AG04450 (cell line): ENCODE data around the gene TRHDE. TPM values are rescaled to one million over a fixed set of nuclear protein-coding genes. Genes with fewer than 3 reads are reported as not detected.

Source experiments
- CTCF ChIA-PET: fragments of 300-600, 350-600 bp; formaldehyde crosslinking; extraction: SDS; loops from one replicate; lab custom pipeline; 2022; ENCODE audit warnings: antibody characterized with exemption, inconsistent platforms; lab: Charles Lee
- POLR2A ChIA-PET: fragments of 350-600 bp; formaldehyde crosslinking; extraction: SDS; loops from one replicate; lab custom pipeline; 2021; ENCODE audit warnings: antibody characterized with exemption, inconsistent platforms; lab: Yijun Ruan, JAX
- DNase-seq: peaks from one replicate; pipeline ENCODE4 v3.0.0-alpha.2; 2011; ENCODE audit warnings: low read depth, low spot score
- H3K27ac ChIP-seq: one replicate; pipeline ENCODE4 v1.5.1; 2012; ENCODE audit warnings: low read depth, low read length, control low read depth
- H3K27me3 ChIP-seq: one replicate; pipeline ENCODE4 v1.6.0; 2012; ENCODE audit warnings: low read length; ENCODE audit not compliant: control insufficient read depth, insufficient read depth
- H3K4me3 ChIP-seq: 2 replicates; pipeline ENCODE4 v1.5.1; 2011; ENCODE audit warnings: mild to moderate bottlenecking, low read depth, low read length, control low read depth
- H3K9me3 ChIP-seq: 2 replicates; pipeline ENCODE4 v1.5.1; 2012; ENCODE audit warnings: low read length; ENCODE audit not compliant: control insufficient read depth, insufficient read depth
- polyA minus RNA-seq: library from RNA; depleted of rRNA, polyadenylated mRNA; stranded (reverse); fragments of >200 nt; gene quantifications from 2 replicates; pipeline ENCODE4 v1.2.3, GENCODE V29; 2011; rRNA and poly(A)+ RNA removed
- polyA plus RNA-seq: library from polyadenylated mRNA; depleted of rRNA; stranded (reverse); fragments of >200 nt; gene quantifications from 2 replicates; pipeline ENCODE4 v1.2.3, GENCODE V29; 2011; rRNA removed
- TF ChIP-seq, protein P1 (sequence below): IDR thresholded peaks from 2 replicates; pipeline ENCODE4 v1.5.1; 2011; ENCODE audit warnings: low read depth, low read length, control low read depth, inconsistent platforms

The TRHDE gene, protein sequence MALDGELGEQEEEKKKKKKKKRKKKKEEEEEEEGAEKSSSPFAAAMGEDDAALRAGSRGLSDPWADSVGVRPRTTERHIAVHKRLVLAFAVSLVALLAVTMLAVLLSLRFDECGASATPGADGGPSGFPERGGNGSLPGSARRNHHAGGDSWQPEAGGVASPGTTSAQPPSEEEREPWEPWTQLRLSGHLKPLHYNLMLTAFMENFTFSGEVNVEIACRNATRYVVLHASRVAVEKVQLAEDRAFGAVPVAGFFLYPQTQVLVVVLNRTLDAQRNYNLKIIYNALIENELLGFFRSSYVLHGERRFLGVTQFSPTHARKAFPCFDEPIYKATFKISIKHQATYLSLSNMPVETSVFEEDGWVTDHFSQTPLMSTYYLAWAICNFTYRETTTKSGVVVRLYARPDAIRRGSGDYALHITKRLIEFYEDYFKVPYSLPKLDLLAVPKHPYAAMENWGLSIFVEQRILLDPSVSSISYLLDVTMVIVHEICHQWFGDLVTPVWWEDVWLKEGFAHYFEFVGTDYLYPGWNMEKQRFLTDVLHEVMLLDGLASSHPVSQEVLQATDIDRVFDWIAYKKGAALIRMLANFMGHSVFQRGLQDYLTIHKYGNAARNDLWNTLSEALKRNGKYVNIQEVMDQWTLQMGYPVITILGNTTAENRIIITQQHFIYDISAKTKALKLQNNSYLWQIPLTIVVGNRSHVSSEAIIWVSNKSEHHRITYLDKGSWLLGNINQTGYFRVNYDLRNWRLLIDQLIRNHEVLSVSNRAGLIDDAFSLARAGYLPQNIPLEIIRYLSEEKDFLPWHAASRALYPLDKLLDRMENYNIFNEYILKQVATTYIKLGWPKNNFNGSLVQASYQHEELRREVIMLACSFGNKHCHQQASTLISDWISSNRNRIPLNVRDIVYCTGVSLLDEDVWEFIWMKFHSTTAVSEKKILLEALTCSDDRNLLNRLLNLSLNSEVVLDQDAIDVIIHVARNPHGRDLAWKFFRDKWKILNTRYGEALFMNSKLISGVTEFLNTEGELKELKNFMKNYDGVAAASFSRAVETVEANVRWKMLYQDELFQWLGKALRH
- 71.1 and 90.7 TPM in 2 replicates for polyA plus RNA-seq
- 88.5 and 155 TPM in 2 replicates for polyA minus RNA-seq

DNA sequence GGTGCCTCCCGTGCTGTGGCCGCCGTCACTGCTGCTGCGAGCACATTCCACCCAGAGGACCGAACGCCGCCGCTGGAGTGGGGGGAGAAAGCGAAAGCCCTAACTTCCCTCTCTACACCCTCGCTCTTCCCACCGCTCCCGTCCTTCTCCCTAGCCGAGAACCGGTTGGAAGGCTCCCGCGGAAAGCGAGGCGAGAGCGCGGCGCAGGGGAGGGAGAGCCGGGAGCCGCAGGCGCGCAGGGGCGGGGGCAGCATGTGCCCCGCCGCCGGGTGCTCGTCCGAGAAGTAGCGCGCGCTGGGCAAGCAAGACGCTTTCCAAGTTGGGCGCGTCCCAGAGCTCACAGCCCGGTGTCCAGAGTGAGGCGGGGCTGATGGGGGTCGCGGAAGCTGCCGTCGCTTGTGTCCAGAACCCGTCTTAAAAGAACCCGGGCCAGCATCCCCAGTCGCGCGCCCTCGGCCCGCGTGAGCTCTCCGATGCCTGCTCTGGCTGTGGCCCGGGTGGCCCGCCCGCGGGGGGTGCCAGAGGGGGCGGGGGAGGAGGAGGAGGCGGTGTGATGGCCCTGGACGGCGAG is at the start of gene TRHDE:
Gene TRHDE, plus strand, starts transcription at position 280 of the 571 bp plus-strand sequence. Its CDS starts 274 bp downstream, at position 554.
- peak within 1 kb of the TSS; percentile 82 for H3K27ac ChIP-seq
- H3K9me3 ChIP-seq, result no peaks in the 10 kb centered on the region
- DNase-seq, result no peak
- H3K27me3 ChIP-seq, result no peaks in the 10 kb centered on the region
- H3K4me3 ChIP-seq, result peak within 1 kb of the TSS; percentile 94
- POLR2A ChIA-PET, result interaction anchor here (0.6 to 2.0 kb wide), 11 partner anchors 17 to 1937 kb away, joined by 3 to 11 read pairs (median 4); no protein-coding TSS in a partner anchor
- TF ChIP-seq, protein P1, sequence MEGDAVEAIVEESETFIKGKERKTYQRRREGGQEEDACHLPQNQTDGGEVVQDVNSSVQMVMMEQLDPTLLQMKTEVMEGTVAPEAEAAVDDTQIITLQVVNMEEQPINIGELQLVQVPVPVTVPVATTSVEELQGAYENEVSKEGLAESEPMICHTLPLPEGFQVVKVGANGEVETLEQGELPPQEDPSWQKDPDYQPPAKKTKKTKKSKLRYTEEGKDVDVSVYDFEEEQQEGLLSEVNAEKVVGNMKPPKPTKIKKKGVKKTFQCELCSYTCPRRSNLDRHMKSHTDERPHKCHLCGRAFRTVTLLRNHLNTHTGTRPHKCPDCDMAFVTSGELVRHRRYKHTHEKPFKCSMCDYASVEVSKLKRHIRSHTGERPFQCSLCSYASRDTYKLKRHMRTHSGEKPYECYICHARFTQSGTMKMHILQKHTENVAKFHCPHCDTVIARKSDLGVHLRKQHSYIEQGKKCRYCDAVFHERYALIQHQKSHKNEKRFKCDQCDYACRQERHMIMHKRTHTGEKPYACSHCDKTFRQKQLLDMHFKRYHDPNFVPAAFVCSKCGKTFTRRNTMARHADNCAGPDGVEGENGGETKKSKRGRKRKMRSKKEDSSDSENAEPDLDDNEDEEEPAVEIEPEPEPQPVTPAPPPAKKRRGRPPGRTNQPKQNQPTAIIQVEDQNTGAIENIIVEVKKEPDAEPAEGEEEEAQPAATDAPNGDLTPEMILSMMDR, result no peak
- CTCF ChIA-PET, result interaction anchor here (0.6 to 3.2 kb wide), 9 partner anchors 8 to 255 kb away, joined by 3 to 22 read pairs (median 4); no protein-coding TSS in a partner anchor

DNA sequence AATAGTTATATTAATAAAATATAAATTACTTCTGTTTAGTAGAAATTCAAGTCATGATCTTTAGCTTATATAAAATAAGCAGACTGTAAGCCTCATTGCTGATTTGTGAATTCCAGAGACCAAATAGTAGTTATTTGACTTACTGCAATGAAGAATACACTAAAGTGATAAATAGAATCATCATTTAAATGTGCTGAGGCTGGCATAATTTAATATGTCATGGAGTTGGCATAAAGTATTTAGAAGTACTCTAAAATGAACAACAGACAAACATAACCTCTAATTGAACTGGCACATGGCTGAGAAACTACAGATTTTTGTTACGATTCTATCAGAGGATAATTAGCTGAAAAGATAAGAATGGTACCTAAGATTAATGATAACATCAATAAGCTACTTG is 45.7 kb upstream of the TRHDE start:
- no peak overlapping the region for H3K4me3 ChIP-seq
- no peaks in the 10 kb centered on the region for H3K9me3 ChIP-seq
- ChIA-PET POLR2A (no interaction called here), CTCF (no interaction called here)
- TF ChIP-seq, protein P1, result no peak
- no peak overlapping the region for H3K27ac ChIP-seq
- H3K27me3 ChIP-seq, result no peaks in the 10 kb centered on the region
- no peak for DNase-seq

- CTCF ChIA-PET, result no interaction called here
Observed at GRCh38 chr12:72228424-72228823, 43.7 kb upstream of the TRHDE start.

DNA sequence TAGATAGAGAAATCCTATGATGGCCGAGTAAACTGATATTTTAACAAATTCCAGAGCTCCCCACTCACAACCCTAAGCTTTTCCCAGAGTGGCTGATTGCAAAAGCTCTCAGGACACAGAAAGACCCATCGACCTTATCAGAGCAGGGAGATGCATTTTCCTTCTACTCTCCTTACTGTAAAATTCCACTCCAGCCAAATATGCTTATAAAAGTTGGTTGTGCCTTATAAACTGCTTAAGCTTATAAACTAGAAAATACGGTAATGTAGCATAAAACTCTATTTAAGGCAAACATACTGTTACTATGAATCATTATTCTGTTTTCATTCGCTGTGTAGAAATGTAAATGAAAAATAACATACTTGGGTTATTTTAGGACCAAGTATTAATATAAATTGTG is 41.6 kb upstream of the TRHDE start:
- ChIA-PET POLR2A (interaction anchor here (1.0 to 1.1 kb wide), 2 partner anchors 10 to 42 kb away, joined by 3 read pairs; partner anchors contain the start of gene TRHDE), CTCF (interaction anchor here (1.6 to 2.0 kb wide), 3 partner anchors 10 to 450 kb away, joined by 3 to 6 read pairs (median 5); no protein-coding TSS in a partner anchor)
- Histone ChIP-seq H3K4me3 (no peak overlapping the region), H3K9me3 (no peaks in the 10 kb centered on the region), H3K27ac (no peak overlapping the region), H3K27me3 (no peaks in the 10 kb centered on the region)
- DNase-seq, result peak; percentile 75
- TF ChIP-seq, protein P1, result no peak

More at GRCh38 chr12:72228424-72228823, 43.7 kb upstream of the TRHDE start:
- POLR2A ChIA-PET, result no interaction called here
- H3K4me3 ChIP-seq, result no peak overlapping the region
- DNase-seq, result no peak
- H3K9me3 ChIP-seq, result no peaks in the 10 kb centered on the region
- H3K27me3 ChIP-seq, result no peaks in the 10 kb centered on the region
- TF ChIP-seq, protein P1, result no peak
- H3K27ac ChIP-seq, result no peak overlapping the region
